Renal cortical epithelial cell (primary cell): ENCODE measurements around the gene EFNA4. TPM values are rescaled to one million over a fixed set of nuclear protein-coding genes. Genes with fewer than 3 reads are reported as not detected.

Experiments used
- DNase-seq: peaks from one replicate; pipeline ENCODE4 v3.0.0-alpha.2; 2011; ENCODE audit warnings: low read depth
- total RNA-seq: library from RNA; depleted of rRNA; stranded (reverse); fragments of >200 nt; gene quantifications from 2 replicates; pipeline ENCODE4 v1.2.3, GENCODE V29; 2014

The EFNA4 gene
- 9.5 and 12.5 TPM in 2 replicates for total RNA-seq

GRCh38 chr1:155063550-155064110 is at the start of gene EFNA4:
TSS of gene EFNA4 (plus strand) at chr1:155063740. CDS start at chr1:155063824, 84 bp downstream.
- peak; percentile 64 for DNase-seq

- no peak for DNase-seq
These were observed 48.6 kb upstream of the EFNA4 start for GRCh38 chr1:155014709-155015508.

- DNase-seq: no peak
These were observed 47.9 kb upstream of the EFNA4 start for GRCh38 chr1:155015527-155016230.

GRCh38 chr1:155016231-155016831 is 47.2 kb upstream of the EFNA4 start:
- no peak for DNase-seq

- DNase-seq: peak; percentile 85
These were observed 46.2 kb upstream of the EFNA4 start for GRCh38 chr1:155017041-155017945.

- no peak for DNase-seq
These were observed 45.6 kb upstream of the EFNA4 start for GRCh38 chr1:155017946-155018316.

GRCh38 chr1:155018617-155019348 is 44.8 kb upstream of the EFNA4 start:
- DNase-seq: no peak

GRCh38 chr1:155019377-155020245 is 43.9 kb upstream of the EFNA4 start:
- DNase-seq: no peak

- DNase-seq: no peak
These were observed 41.2 kb upstream of the EFNA4 start for GRCh38 chr1:155022136-155022926.

GRCh38 chr1:155022927-155023236 is 40.7 kb upstream of the EFNA4 start:
- no peak for DNase-seq

GRCh38 chr1:155023627-155024026 is 39.9 kb upstream of the EFNA4 start:
- DNase-seq: no peak

- no peak for DNase-seq
These were observed 39.2 kb upstream of the EFNA4 start for GRCh38 chr1:155024315-155024714.

GRCh38 chr1:155026154-155026553 is 37.4 kb upstream of the EFNA4 start:
- no peak for DNase-seq

- DNase-seq: peak; percentile 51
These were observed 37.0 kb upstream of the EFNA4 start for GRCh38 chr1:155026588-155026987.

GRCh38 chr1:155029513-155030242 is 33.9 kb upstream of the EFNA4 start:
- DNase-seq: no peak

GRCh38 chr1:155030243-155030795 is 33.2 kb upstream of the EFNA4 start:
- DNase-seq: no peak

- DNase-seq: no peak
These were observed 32.6 kb upstream of the EFNA4 start for GRCh38 chr1:155030899-155031298.

GRCh38 chr1:155032886-155033285 is 30.7 kb upstream of the EFNA4 start:
- DNase-seq: no peak
